ENCODE results near the gene PHEX.

The PHEX gene

GRCh38 chrX:22032084-22032483 is at the start of gene PHEX:
Gene PHEX (plus strand): TSS chrX:22032325. CDS start chrX:22033006, 681 bp downstream.
- FAIRE-seq: no peak

GRCh38 chrX:21985332-21985777 is 46.8 kb upstream of the PHEX start:
- peak; percentile 96 for FAIRE-seq

- no peak for FAIRE-seq
Observed at GRCh38 chrX:21986596-21986995, 45.5 kb upstream of the PHEX start.

GRCh38 chrX:21989384-21989783 is 42.7 kb upstream of the PHEX start:
- FAIRE-seq: no peak

DNA sequence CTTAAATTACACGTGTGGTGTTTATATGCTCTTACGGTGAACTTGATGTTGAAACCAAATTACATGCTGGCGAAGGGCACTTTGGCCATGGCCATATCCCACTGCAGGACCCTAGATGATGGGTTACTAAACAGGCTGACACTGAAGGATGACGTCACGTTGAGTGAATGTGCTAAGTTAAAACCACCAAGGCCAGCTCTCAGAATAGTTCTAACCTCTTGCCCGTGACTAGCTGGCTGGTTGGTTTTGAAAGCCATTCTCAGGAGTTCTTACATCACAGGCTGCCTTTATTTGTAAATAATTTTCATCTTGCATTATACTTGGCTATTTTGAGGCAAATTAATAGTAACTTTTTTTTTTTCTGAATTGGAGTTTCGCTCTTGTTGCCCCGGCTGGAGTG is 41.3 kb upstream of the PHEX start:
- no peak for FAIRE-seq

- FAIRE-seq: no peak
Observed at GRCh38 chrX:21991504-21991903, 40.6 kb upstream of the PHEX start.

GRCh38 chrX:21993265-21993664 is 38.9 kb upstream of the PHEX start:
- no peak for FAIRE-seq

DNA sequence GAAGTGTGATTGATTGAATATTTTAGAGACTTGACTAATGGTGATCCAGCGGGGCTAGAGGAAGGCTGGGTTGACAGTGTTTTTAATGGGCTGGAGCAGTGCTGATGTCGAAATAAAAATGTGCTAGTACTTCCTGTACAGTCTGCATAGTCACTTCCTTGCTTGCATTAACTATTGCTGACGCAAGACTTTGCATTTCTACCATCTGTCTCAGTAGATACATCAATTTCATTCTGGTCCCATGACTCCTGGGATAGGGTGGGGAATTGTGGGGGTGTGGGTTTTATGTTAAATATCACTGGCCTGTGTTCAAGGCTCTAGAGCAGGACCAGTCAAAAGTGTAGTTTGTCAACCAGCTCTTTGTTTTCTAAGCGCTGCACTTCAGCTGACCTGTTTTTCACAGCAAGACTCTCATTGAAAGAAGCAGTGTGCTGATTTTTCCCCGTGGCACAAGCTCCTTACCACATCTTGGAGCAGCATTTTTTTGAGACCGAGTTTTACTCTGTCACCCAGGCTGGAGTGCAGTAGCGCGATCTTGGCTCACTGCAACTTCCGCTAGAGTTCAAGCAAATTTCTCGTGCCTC is 35.2 kb upstream of the PHEX start:
- no peak for FAIRE-seq

DNA sequence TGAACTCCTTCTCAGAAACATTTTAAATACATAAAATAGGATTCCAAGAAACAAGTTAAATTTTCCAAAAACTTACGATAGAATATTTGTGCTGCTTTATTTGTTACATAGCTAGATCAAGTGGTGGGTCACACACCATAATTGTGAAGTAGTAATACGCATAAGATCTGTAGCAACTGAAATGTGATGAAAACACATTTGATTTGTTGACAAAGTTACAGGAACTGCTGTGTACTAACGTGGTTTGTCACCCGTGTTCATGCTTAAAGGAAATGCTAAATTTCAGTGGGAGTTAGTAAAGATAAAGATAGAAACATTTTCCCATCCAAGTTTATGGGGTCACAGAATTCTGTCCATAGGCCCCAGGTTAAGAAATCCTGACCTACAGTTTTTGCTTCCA is 34.1 kb upstream of the PHEX start:
- FAIRE-seq: no peak

- FAIRE-seq: no peak
Observed at GRCh38 chrX:22004866-22005265, 27.3 kb upstream of the PHEX start.

GRCh38 chrX:22012051-22012450 is 20.1 kb upstream of the PHEX start:
- no peak for FAIRE-seq

DNA sequence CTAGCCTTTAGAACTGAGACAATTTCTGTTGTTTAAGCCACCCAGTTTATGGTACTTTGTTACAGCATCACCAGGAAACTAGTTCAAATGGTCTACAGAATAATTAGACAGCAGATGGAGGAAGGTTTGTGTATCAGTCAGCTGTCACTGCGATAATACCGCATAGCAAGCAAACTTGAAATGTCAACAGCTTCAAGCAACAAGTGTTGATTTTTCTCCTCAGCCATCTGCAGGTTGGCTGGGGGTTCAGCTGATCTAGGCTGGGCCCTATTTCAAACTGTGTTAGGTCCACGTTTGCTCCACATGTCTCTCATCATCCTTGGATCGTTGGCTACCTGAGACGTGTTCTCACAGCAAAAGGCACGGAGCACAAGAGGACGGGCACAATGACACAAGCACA is 19.2 kb upstream of the PHEX start:
- no peak for FAIRE-seq

DNA sequence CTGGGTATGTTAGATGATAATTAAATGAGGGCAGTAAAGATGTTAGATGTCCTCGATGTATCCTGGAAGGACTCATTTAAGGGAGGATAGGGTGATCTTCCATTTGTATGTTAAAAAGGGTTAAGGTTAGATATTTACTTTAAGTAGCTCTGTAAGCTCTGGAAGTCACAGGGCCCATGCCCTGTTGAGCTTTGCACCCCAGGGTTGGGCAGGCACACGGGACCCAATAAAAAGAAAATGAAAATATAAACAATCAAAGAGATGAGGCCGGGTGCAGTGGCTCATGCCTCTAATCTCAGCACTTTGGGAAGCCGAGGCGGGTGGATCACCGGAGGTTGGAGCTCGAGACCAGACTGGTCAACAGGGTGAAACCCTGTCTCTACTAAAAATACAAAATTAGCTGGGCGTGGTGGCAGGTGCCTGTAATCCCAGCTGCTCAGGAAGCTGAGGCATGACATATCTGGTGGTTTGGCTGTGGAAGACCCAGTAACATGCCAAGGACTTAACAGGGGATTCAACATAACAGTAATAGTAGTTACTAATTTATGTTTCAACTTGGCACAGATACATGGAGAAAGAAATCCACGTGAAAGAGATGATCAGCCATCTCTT is 16.9 kb upstream of the PHEX start:
- FAIRE-seq: no peak

GRCh38 chrX:22021751-22022324 is 10.3 kb upstream of the PHEX start:
- no peak for FAIRE-seq

- no peak for FAIRE-seq
Observed at GRCh38 chrX:22024577-22024976, 7.5 kb upstream of the PHEX start.

GRCh38 chrX:22025751-22026150 is 6.4 kb upstream of the PHEX start:
- no peak for FAIRE-seq

DNA sequence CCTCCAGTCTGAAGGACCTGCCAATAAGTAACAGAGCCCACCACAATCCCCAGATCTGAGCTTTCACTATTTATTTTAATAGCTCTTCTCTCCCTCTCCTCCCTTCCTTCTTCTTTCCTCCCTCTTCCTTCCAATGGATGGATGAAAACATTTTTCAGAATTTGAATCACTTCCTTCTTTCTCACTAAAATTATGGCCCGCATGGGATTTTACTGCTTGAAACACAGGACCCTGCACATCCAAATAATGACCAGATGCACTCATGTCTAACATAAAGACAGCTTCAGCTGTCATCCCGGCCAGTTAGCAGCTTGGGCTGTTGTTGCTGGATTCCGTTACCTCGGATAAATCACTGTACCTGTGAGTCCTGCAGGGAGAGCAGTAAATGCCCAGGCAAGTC is 5.4 kb upstream of the PHEX start:
- no peak for FAIRE-seq

GRCh38 chrX:22032506-22032905 is 381 bp downstream of the PHEX start:
- no peak for FAIRE-seq

GRCh38 chrX:22033818-22034217 is 1.7 kb downstream of the PHEX start:
- FAIRE-seq: no peak

DNA sequence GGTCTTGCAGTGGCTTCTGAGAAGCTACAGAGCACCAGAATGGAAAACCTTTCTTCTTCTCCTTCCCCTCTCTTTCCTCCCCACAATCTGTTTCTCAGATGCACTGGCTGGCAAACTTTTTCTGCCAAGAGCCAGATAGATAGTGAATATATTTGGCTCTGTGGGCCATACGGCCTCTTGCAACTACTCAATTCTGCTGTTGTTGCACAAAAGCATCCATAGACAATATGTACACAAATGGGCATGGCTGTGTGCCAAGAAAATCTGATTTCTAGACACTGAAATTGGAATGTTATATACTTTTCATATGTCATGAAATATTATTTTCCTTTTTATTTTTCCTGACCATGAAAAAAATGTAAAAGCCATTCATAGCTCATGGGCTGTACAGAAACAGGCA is 3.1 kb downstream of the PHEX start:
- no peak for FAIRE-seq

GRCh38 chrX:22037225-22037624 is 5.1 kb downstream of the PHEX start:
- no peak for FAIRE-seq

- no peak for FAIRE-seq
Observed at GRCh38 chrX:22037911-22038537, 5.9 kb downstream of the PHEX start.

- no peak for FAIRE-seq
Observed at GRCh38 chrX:22039541-22039940, 7.4 kb downstream of the PHEX start.

GRCh38 chrX:22040184-22040583 is 8.1 kb downstream of the PHEX start:
- FAIRE-seq: no peak
